Hematopoietic multipotent progenitor cell treated with erythropoietin and hydrocortisone succinate and interleukin-3 and kit ligand, for 8 days (in vitro differentiated cells): Measurements from ENCODE around the gene HPCAL1.

ENCODE experiments used
- DNase-seq: peaks from one replicate; pipeline ENCODE4 v3.0.0-alpha.2; 2015

HPCAL1 gene

GRCh38 chr2:10372203-10372861, 69.6 kb downstream of the HPCAL1 start:
- DNase-seq = no peak

- DNase-seq = no peak
Observed at GRCh38 chr2:10372862-10373240, 70.1 kb downstream of the HPCAL1 start.

GRCh38 chr2:10373931-10374330, 71.2 kb downstream of the HPCAL1 start:
- DNase-seq = no peak

- no peak for DNase-seq
Observed at GRCh38 chr2:10374362-10374943, 71.7 kb downstream of the HPCAL1 start.

- DNase-seq = no peak
Observed at GRCh38 chr2:10375570-10376281, 73.0 kb downstream of the HPCAL1 start.

GRCh38 chr2:10377052-10377746, 74.5 kb downstream of the HPCAL1 start:
- DNase-seq = no peak

- no peak for DNase-seq
Observed at GRCh38 chr2:10377747-10378085, 75.0 kb downstream of the HPCAL1 start.

- DNase-seq = no peak
Observed at GRCh38 chr2:10378189-10378588, 75.5 kb downstream of the HPCAL1 start.

GRCh38 chr2:10380048-10380926, 77.6 kb downstream of the HPCAL1 start:
- DNase-seq = no peak

- no peak for DNase-seq
Observed at GRCh38 chr2:10381997-10382353, 79.3 kb downstream of the HPCAL1 start.

GRCh38 chr2:10382354-10383061, 79.8 kb downstream of the HPCAL1 start:
- DNase-seq = peak; percentile 11

GRCh38 chr2:10383960-10384734, 81.4 kb downstream of the HPCAL1 start:
- no peak for DNase-seq

GRCh38 chr2:10385501-10385900, 82.8 kb downstream of the HPCAL1 start:
- DNase-seq = no peak

- no peak for DNase-seq
Observed at GRCh38 chr2:10385933-10386773, 83.4 kb downstream of the HPCAL1 start.

GRCh38 chr2:10387033-10387432, 84.3 kb downstream of the HPCAL1 start:
- DNase-seq = no peak

GRCh38 chr2:10388954-10389560, 86.4 kb downstream of the HPCAL1 start:
- DNase-seq = no peak

- no peak for DNase-seq
Observed at GRCh38 chr2:10389573-10389972, 86.9 kb downstream of the HPCAL1 start.

- no peak for DNase-seq
Observed at GRCh38 chr2:10390369-10390801, 87.7 kb downstream of the HPCAL1 start.

- no peak for DNase-seq
Observed at GRCh38 chr2:10392100-10392499, 89.4 kb downstream of the HPCAL1 start.

- DNase-seq = no peak
Observed at GRCh38 chr2:10392548-10392947, 89.8 kb downstream of the HPCAL1 start.
